NCI-H1694 treated with DMSO at 0.1 percent for 48 hours (cell line): ENCODE data around the gene MRPS6.

Experiments
- DNase-seq: peaks from one replicate; lab custom pipeline; 2025; lab: John Stamatoyannopoulos, UW

Gene MRPS6

GRCh38 chr21:34133392-34133791 lies 60.0 kb downstream of the MRPS6 start:
- no peak for DNase-seq

- no peak for DNase-seq
Measured at GRCh38 chr21:34133802-34134201, 60.4 kb downstream of the MRPS6 start.

- no peak for DNase-seq
Measured at GRCh38 chr21:34135330-34135729, 62.0 kb downstream of the MRPS6 start.

- DNase-seq = no peak
Measured at GRCh38 chr21:34141373-34141772, 68.0 kb downstream of the MRPS6 start.

- DNase-seq = no peak
Measured at GRCh38 chr21:34143685-34144182, 70.4 kb downstream of the MRPS6 start.

GRCh38 chr21:34144224-34144623 lies 70.8 kb downstream of the MRPS6 start:
- no peak for DNase-seq

- DNase-seq = no peak
Measured at GRCh38 chr21:34147792-34148418, 74.5 kb downstream of the MRPS6 start.

GRCh38 chr21:34148419-34148804 lies 75.0 kb downstream of the MRPS6 start:
- DNase-seq = no peak

- DNase-seq = no peak
Measured at GRCh38 chr21:34148826-34149558, 75.6 kb downstream of the MRPS6 start.

- DNase-seq = no peak
Measured at GRCh38 chr21:34152500-34152899, 79.1 kb downstream of the MRPS6 start.

- no peak for DNase-seq
Measured at GRCh38 chr21:34154878-34155277, 81.5 kb downstream of the MRPS6 start.

GRCh38 chr21:34156957-34157356 lies 83.6 kb downstream of the MRPS6 start:
- DNase-seq = no peak

- no peak for DNase-seq
Measured at GRCh38 chr21:34157521-34157920, 84.1 kb downstream of the MRPS6 start.

- DNase-seq = no peak
Measured at GRCh38 chr21:34158866-34159835, 85.8 kb downstream of the MRPS6 start.

- no peak for DNase-seq
Measured at GRCh38 chr21:34166468-34166867, 93.1 kb downstream of the MRPS6 start.

GRCh38 chr21:34170886-34171285 lies 97.5 kb downstream of the MRPS6 start:
- DNase-seq = no peak

- no peak for DNase-seq
Measured at GRCh38 chr21:34174470-34174869, 101.1 kb downstream of the MRPS6 start.

GRCh38 chr21:34176448-34176847 lies 103.1 kb downstream of the MRPS6 start:
- DNase-seq = no peak

- DNase-seq = no peak
Measured at GRCh38 chr21:34177919-34178567, 104.7 kb downstream of the MRPS6 start.

- no peak for DNase-seq
Measured at GRCh38 chr21:34179204-34179935, 106.0 kb downstream of the MRPS6 start.

- DNase-seq = no peak
Measured at GRCh38 chr21:34180407-34180806, 107.0 kb downstream of the MRPS6 start.
